GM12878 (cell line): Measurements from ENCODE around the gene BOD1L1. TPM values are rescaled to one million over a fixed set of nuclear protein-coding genes. Genes with fewer than 3 reads are reported as not detected.

Source experiments
- ATF7 ChIP-seq: fragments of 450-650 bp; IDR thresholded peaks from 2 replicates; pipeline ENCODE4 v1.6.1; 2016; ENCODE audit warnings: low read depth, mild to moderate bottlenecking
- DPF2 ChIP-seq: fragments of 450-650 bp; IDR thresholded peaks from 2 replicates; pipeline ENCODE4 v1.6.1; 2017; ENCODE audit warnings: mild to moderate bottlenecking
- FOS ChIP-seq: IDR thresholded peaks from 3 replicates; pipeline ENCODE4 v1.6.1; 2011; ENCODE audit warnings: borderline replicate concordance; ENCODE audit not compliant: insufficient read length; ENCODE audit errors: extremely low read depth
- FOXM1 ChIP-seq: IDR thresholded peaks from 2 replicates; pipeline ENCODE4 v1.6.1; 2012; ENCODE audit warnings: low read depth, mild to moderate bottlenecking, inconsistent platforms, low read length, moderate library complexity
- GABPA ChIP-seq: IDR thresholded peaks from 2 replicates; pipeline ENCODE4 v1.6.1; 2014; ENCODE audit warnings: antibody characterized with exemption, low read depth, mild to moderate bottlenecking, inconsistent platforms
- MEF2A ChIP-seq: IDR thresholded peaks from 2 replicates; pipeline ENCODE4 v1.6.1; 2011; ENCODE audit warnings: low read depth, mild to moderate bottlenecking, low read length, moderate library complexity; ENCODE audit not compliant: insufficient read depth
- MTA2 ChIP-seq: fragments of 450-650 bp; IDR thresholded peaks from 2 replicates; pipeline ENCODE4 v1.6.1; 2016; ENCODE audit warnings: low read depth, mild to moderate bottlenecking, moderate library complexity
- NFYB ChIP-seq: IDR thresholded peaks from 2 replicates; pipeline ENCODE4 v1.6.1; 2011; ENCODE audit warnings: low read depth, mild to moderate bottlenecking, low read length, improper control_type of control experiment, moderate library complexity; ENCODE audit not compliant: insufficient read depth
- NR2F1 ChIP-seq: fragments of 450-650 bp; conservative IDR thresholded peaks from 2 replicates; pipeline ENCODE4 v1.6.1; 2017; ENCODE audit warnings: mild to moderate bottlenecking
- POLR2A ChIP-seq: IDR thresholded peaks from 2 replicates; pipeline ENCODE4 v1.6.1; 2011; ENCODE audit warnings: low read depth, mild to moderate bottlenecking, low read length
- RCOR1 ChIP-seq: conservative IDR thresholded peaks from 2 replicates; pipeline ENCODE4 v1.6.1; 2012; ENCODE audit warnings: low read depth, low read length, improper control_type of control experiment
- RFX5 ChIP-seq: IDR thresholded peaks from 2 replicates; pipeline ENCODE4 v1.6.1; 2011; ENCODE audit warnings: low read depth, low read length, improper control_type of control experiment
- RUNX3 ChIP-seq: IDR thresholded peaks from 2 replicates; pipeline ENCODE4 v1.6.1; 2012; ENCODE audit warnings: low read length, inconsistent platforms
- SPI1 ChIP-seq: IDR thresholded peaks from 2 replicates; pipeline ENCODE4 v1.6.1; 2011; ENCODE audit warnings: low read depth, mild to moderate bottlenecking, low read length, moderate library complexity, borderline replicate concordance; ENCODE audit not compliant: insufficient read depth
- TCF12 ChIP-seq: IDR thresholded peaks from 2 replicates; pipeline ENCODE4 v1.6.1; 2011; ENCODE audit warnings: low read depth, mild to moderate bottlenecking, low read length
- polyA plus RNA-seq, 11 experiments: library from polyadenylated mRNA; depleted of rRNA in 4 of 11; unstranded in 6 of 11; stranded (reverse) in 5 of 11; fragments of >200 nt; fragmentation: Nextera tagmentation in 4 of 11; fragmentation: Illumina TruSeq in 1 of 11; extraction: Ambion mirVana in 4 of 11; extraction: Trizol in 1 of 11; gene quantifications; 1 replicate in 1 of 11; 2 replicates in 10 of 11; pipeline versions ENCODE4 v1.2.1 to v1.2.3, GENCODE V29; 2011 to 2016; ENCODE audit warnings: inconsistent platforms in 2 of 11, missing spikeins in 2 of 11, low read depth in 1 of 11
- total RNA-seq, 4 experiments: library from RNA; depleted of rRNA in 3 of 4; stranded (reverse); fragments of >200 nt in 3 of 4; fragmentation: Illumina TruSeq in 1 of 4; extraction: Trizol in 1 of 4; gene quantifications; 2 replicates each; pipeline versions ENCODE4 v1.2.1 to v1.2.3, GENCODE V29; 2013 to 2021
- TF ChIP-seq, protein P1 (sequence below): IDR thresholded peaks from 2 replicates; pipeline ENCODE4 v1.6.1; 2012; ENCODE audit warnings: low read depth, low read length, improper control_type of control experiment
- TF ChIP-seq, protein P2 (sequence below): IDR thresholded peaks from 2 replicates; pipeline ENCODE4 v1.6.1; 2011; ENCODE audit warnings: low read depth, low read length, improper control_type of control experiment, borderline replicate concordance
- TF ChIP-seq, protein P3 (sequence below): IDR thresholded peaks from 2 replicates; pipeline ENCODE4 v1.6.1; 2012; ENCODE audit warnings: improper control_type of control experiment, low read depth, low read length; ENCODE audit not compliant: insufficient replicate concordance

The BOD1L1 gene
- total and polyA plus RNA-seq, 10 of the 15 experiments (the other 5 are each of a cell fraction or from before 2014, with no cell fraction given), result 6.8 to 41.6 (median 24.3) TPM

DNA sequence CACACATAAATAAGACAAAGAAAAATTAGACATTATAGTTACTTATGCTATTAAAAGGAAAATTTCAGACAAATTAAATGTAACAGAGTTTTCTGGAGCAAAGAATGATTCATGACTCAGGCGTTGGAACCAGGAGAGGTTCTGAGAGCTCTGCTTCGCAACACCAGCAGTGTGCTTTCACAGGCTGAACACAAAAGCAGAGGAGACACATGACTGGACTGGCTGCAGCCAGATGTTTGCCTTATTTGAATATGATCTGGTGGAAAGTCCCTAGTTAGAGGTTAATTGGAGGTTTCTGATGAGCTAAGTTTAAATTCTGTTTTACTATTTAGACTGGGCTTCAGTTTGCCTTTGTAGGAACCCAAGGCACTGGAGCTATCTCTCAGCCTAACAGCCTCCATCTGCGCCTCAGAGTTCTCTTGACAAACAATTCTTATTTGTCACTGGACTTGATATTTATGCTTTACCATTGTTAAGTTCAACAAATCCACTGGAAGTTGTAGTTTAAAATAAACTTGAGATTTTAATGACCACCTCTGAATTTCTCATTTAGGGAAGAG is 16.2 kb downstream of the BOD1L1 start (continued):
- 0 out of 2 replicates have a peak, but pooled peaks have one; percentile 26 for TF ChIP-seq MEF2A
- 0 out of 2 replicates have a peak, but pooled peaks have one; percentile 5 for TF ChIP-seq GABPA
- TF ChIP-seq RFX5, result peak; percentile 80
- TF ChIP-seq NR2F1, result peak; percentile 60
- peak; percentile 11; the same call in 1 of the 2 replicates for TF ChIP-seq FOXM1
- no peak for TF ChIP-seq RCOR1
- TF ChIP-seq, protein P1, sequence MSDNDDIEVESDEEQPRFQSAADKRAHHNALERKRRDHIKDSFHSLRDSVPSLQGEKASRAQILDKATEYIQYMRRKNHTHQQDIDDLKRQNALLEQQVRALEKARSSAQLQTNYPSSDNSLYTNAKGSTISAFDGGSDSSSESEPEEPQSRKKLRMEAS, result peak; percentile 56; the same call in 1 of the 2 replicates
- peak; percentile 75 for TF ChIP-seq MTA2
- TF ChIP-seq, protein P2, sequence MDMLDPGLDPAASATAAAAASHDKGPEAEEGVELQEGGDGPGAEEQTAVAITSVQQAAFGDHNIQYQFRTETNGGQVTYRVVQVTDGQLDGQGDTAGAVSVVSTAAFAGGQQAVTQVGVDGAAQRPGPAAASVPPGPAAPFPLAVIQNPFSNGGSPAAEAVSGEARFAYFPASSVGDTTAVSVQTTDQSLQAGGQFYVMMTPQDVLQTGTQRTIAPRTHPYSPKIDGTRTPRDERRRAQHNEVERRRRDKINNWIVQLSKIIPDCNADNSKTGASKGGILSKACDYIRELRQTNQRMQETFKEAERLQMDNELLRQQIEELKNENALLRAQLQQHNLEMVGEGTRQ, result peak; percentile 42
- TF ChIP-seq ATF7, result 0 out of 2 replicates have a peak, but pooled peaks have one; percentile 25
- peak; percentile 66 for TF ChIP-seq POLR2A
- TF ChIP-seq TCF12, result 0 out of 2 replicates have a peak, but pooled peaks have one; percentile 48
- TF ChIP-seq, protein P3, sequence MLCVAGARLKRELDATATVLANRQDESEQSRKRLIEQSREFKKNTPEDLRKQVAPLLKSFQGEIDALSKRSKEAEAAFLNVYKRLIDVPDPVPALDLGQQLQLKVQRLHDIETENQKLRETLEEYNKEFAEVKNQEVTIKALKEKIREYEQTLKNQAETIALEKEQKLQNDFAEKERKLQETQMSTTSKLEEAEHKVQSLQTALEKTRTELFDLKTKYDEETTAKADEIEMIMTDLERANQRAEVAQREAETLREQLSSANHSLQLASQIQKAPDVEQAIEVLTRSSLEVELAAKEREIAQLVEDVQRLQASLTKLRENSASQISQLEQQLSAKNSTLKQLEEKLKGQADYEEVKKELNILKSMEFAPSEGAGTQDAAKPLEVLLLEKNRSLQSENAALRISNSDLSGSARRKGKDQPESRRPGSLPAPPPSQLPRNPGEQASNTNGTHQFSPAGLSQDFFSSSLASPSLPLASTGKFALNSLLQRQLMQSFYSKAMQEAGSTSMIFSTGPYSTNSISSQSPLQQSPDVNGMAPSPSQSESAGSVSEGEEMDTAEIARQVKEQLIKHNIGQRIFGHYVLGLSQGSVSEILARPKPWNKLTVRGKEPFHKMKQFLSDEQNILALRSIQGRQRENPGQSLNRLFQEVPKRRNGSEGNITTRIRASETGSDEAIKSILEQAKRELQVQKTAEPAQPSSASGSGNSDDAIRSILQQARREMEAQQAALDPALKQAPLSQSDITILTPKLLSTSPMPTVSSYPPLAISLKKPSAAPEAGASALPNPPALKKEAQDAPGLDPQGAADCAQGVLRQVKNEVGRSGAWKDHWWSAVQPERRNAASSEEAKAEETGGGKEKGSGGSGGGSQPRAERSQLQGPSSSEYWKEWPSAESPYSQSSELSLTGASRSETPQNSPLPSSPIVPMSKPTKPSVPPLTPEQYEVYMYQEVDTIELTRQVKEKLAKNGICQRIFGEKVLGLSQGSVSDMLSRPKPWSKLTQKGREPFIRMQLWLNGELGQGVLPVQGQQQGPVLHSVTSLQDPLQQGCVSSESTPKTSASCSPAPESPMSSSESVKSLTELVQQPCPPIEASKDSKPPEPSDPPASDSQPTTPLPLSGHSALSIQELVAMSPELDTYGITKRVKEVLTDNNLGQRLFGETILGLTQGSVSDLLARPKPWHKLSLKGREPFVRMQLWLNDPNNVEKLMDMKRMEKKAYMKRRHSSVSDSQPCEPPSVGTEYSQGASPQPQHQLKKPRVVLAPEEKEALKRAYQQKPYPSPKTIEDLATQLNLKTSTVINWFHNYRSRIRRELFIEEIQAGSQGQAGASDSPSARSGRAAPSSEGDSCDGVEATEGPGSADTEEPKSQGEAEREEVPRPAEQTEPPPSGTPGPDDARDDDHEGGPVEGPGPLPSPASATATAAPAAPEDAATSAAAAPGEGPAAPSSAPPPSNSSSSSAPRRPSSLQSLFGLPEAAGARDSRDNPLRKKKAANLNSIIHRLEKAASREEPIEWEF, result no peak
- TF ChIP-seq SPI1, result no peak
- peak; percentile 66 for TF ChIP-seq NFYB
- TF ChIP-seq FOS, result peak; percentile 5
- TF ChIP-seq DPF2, result 0 out of 2 replicates have a peak, but pooled peaks have one; percentile 31
- peak; percentile 21 for TF ChIP-seq RUNX3
